ENCODE data around the gene COL4A2.

COL4A2 gene

GRCh38 chr13:110359840-110360301, 52.8 kb downstream of the COL4A2 start:
- FAIRE-seq, result no peak

GRCh38 chr13:110360598-110360997, 53.5 kb downstream of the COL4A2 start:
- no peak for FAIRE-seq

- FAIRE-seq, result no peak
These were observed 54.4 kb downstream of the COL4A2 start for GRCh38 chr13:110361365-110361911.

- no peak for FAIRE-seq
These were observed 55.9 kb downstream of the COL4A2 start for GRCh38 chr13:110363010-110363409.

GRCh38 chr13:110364081-110364480, 57.0 kb downstream of the COL4A2 start:
- no peak for FAIRE-seq

- FAIRE-seq, result no peak
These were observed 58.8 kb downstream of the COL4A2 start for GRCh38 chr13:110365876-110366275.

GRCh38 chr13:110366733-110367132, 59.6 kb downstream of the COL4A2 start:
- no peak for FAIRE-seq

GRCh38 chr13:110367620-110368019, 60.5 kb downstream of the COL4A2 start:
- FAIRE-seq, result no peak

GRCh38 chr13:110368408-110368807, 61.3 kb downstream of the COL4A2 start:
- FAIRE-seq, result no peak

- FAIRE-seq, result no peak
These were observed 62.3 kb downstream of the COL4A2 start for GRCh38 chr13:110369400-110369799.

GRCh38 chr13:110371550-110372465, 64.7 kb downstream of the COL4A2 start:
- no peak for FAIRE-seq

- FAIRE-seq, result no peak
These were observed 65.6 kb downstream of the COL4A2 start for GRCh38 chr13:110372676-110373075.

GRCh38 chr13:110373617-110374016, 66.5 kb downstream of the COL4A2 start:
- FAIRE-seq, result no peak

- no peak for FAIRE-seq
These were observed 67.6 kb downstream of the COL4A2 start for GRCh38 chr13:110374431-110375370.

GRCh38 chr13:110376120-110376519, 69.0 kb downstream of the COL4A2 start:
- no peak for FAIRE-seq

GRCh38 chr13:110377178-110377825, 70.2 kb downstream of the COL4A2 start:
- FAIRE-seq, result no peak

GRCh38 chr13:110377826-110378201, 70.7 kb downstream of the COL4A2 start:
- no peak for FAIRE-seq

- no peak for FAIRE-seq
These were observed 72.3 kb downstream of the COL4A2 start for GRCh38 chr13:110379358-110379757.

- no peak for FAIRE-seq
These were observed 72.8 kb downstream of the COL4A2 start for GRCh38 chr13:110379905-110380341.

GRCh38 chr13:110380359-110381028, 73.4 kb downstream of the COL4A2 start:
- FAIRE-seq, result no peak

- FAIRE-seq, result no peak
These were observed 73.9 kb downstream of the COL4A2 start for GRCh38 chr13:110381029-110381360.

- no peak for FAIRE-seq
These were observed 75.1 kb downstream of the COL4A2 start for GRCh38 chr13:110382229-110382628.

Measured in G401.6 (cell line).